ENCODE data around the gene PIP5K1B.

The PIP5K1B gene, protein sequence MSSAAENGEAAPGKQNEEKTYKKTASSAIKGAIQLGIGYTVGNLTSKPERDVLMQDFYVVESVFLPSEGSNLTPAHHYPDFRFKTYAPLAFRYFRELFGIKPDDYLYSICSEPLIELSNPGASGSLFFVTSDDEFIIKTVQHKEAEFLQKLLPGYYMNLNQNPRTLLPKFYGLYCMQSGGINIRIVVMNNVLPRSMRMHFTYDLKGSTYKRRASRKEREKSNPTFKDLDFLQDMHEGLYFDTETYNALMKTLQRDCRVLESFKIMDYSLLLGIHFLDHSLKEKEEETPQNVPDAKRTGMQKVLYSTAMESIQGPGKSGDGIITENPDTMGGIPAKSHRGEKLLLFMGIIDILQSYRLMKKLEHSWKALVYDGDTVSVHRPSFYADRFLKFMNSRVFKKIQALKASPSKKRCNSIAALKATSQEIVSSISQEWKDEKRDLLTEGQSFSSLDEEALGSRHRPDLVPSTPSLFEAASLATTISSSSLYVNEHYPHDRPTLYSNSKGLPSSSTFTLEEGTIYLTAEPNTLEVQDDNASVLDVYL

GRCh38 chr9:68704814-68705530 is at the start of gene PIP5K1B:
Gene PIP5K1B (plus strand): TSS chr9:68705240. CDS start chr9:68822615, 117,375 bp downstream.
- TF ChIP-seq, protein P1, sequence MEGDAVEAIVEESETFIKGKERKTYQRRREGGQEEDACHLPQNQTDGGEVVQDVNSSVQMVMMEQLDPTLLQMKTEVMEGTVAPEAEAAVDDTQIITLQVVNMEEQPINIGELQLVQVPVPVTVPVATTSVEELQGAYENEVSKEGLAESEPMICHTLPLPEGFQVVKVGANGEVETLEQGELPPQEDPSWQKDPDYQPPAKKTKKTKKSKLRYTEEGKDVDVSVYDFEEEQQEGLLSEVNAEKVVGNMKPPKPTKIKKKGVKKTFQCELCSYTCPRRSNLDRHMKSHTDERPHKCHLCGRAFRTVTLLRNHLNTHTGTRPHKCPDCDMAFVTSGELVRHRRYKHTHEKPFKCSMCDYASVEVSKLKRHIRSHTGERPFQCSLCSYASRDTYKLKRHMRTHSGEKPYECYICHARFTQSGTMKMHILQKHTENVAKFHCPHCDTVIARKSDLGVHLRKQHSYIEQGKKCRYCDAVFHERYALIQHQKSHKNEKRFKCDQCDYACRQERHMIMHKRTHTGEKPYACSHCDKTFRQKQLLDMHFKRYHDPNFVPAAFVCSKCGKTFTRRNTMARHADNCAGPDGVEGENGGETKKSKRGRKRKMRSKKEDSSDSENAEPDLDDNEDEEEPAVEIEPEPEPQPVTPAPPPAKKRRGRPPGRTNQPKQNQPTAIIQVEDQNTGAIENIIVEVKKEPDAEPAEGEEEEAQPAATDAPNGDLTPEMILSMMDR (IDR thresholded peaks at IDR 0.05; ENCODE audit: control insufficient read depth, insufficient read depth, low read depth, low read length, missing control alignments), result no peak
- DNase-seq (ENCODE audit: low read depth), result no peak
- H3K4me3 ChIP-seq (ENCODE audit: control insufficient read depth, low read depth, low read length), result peak within 1 kb of the TSS; percentile 29

- H3K4me3 ChIP-seq (ENCODE audit: control insufficient read depth, low read depth, low read length), result no peak overlapping the region
- TF ChIP-seq, protein P1 (IDR thresholded peaks at IDR 0.05; ENCODE audit: control insufficient read depth, insufficient read depth, low read depth, low read length, missing control alignments), result no peak
- no peak for DNase-seq (ENCODE audit: low read depth)
Observed at GRCh38 chr9:68664036-68664435, 41.0 kb upstream of the PIP5K1B start.

DNA sequence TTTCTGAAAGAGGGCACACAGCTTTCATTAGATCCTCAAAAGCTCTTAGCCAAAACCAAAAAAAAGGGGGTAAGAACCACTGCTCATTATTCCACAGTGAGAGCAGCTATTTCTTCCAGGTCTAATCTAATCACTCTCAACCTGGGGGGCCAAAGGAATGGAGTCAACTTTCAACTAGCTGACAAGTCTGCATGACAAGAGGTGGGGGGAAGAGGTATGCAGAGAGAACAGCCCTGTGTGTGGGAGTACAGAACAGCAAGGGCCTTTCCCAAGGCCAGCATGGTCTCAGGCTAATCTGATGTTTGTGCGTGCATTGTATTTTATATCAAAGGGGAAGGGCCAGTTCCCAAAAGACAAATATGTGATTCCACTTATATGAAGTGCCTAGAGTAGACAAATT is 36.9 kb upstream of the PIP5K1B start:
- TF ChIP-seq, protein P1 (IDR thresholded peaks at IDR 0.05; ENCODE audit: control insufficient read depth, insufficient read depth, low read depth, low read length, missing control alignments), result no peak

GRCh38 chr9:68669218-68669617 is 35.8 kb upstream of the PIP5K1B start:
- no peak for DNase-seq (ENCODE audit: low read depth)
- H3K4me3 ChIP-seq (ENCODE audit: control insufficient read depth, low read depth, low read length), result no peak overlapping the region
- TF ChIP-seq, protein P1 (IDR thresholded peaks at IDR 0.05; ENCODE audit: control insufficient read depth, insufficient read depth, low read depth, low read length, missing control alignments), result no peak

More for the DNA sequence above, 36.9 kb upstream of the PIP5K1B start:
- no peak overlapping the region for H3K4me3 ChIP-seq (ENCODE audit: control insufficient read depth, low read depth, low read length)
- DNase-seq (ENCODE audit: low read depth), result no peak

- DNase-seq (ENCODE audit: low read depth), result no peak
- H3K4me3 ChIP-seq (ENCODE audit: control insufficient read depth, low read depth, low read length), result no peak overlapping the region
- TF ChIP-seq, protein P1 (IDR thresholded peaks at IDR 0.05; ENCODE audit: control insufficient read depth, insufficient read depth, low read depth, low read length, missing control alignments), result no peak
Observed at GRCh38 chr9:68672215-68672614, 32.8 kb upstream of the PIP5K1B start.

- TF ChIP-seq, protein P1 (IDR thresholded peaks at IDR 0.05; ENCODE audit: control insufficient read depth, insufficient read depth, low read depth, low read length, missing control alignments), result no peak
- H3K4me3 ChIP-seq (ENCODE audit: control insufficient read depth, low read depth, low read length), result no peak overlapping the region
Observed at GRCh38 chr9:68672625-68673024, 32.4 kb upstream of the PIP5K1B start.

More at GRCh38 chr9:68672625-68673024, 32.4 kb upstream of the PIP5K1B start:
- no peak for DNase-seq (ENCODE audit: low read depth)

Measured in AG09309 (cell line).